HepG2 (cell line): ENCODE results near the gene IMPG2.

Source experiments
- HDAC2 ChIP-seq: sonication (generic); formaldehyde crosslinking; IDR thresholded peaks from 2 replicates; pipeline ENCODE4 v1.4.0; 2020; ENCODE audit warnings: missing genetic modification reagents
- JUNB ChIP-seq: sonication (generic); formaldehyde crosslinking; IDR thresholded peaks from 2 replicates; pipeline ENCODE4 v1.8.0; 2022; ENCODE audit warnings: missing genetic modification reagents, mild to moderate bottlenecking, borderline replicate concordance
- NR2C2 ChIP-seq: sonication (generic); formaldehyde crosslinking; IDR thresholded peaks from 2 replicates; pipeline ENCODE4 v1.4.0; 2020; ENCODE audit warnings: missing genetic modification reagents, mild to moderate bottlenecking, moderate library complexity, borderline replicate concordance
- TF ChIP-seq, protein P1 (sequence below): sonication (generic); formaldehyde crosslinking; IDR thresholded peaks from 2 replicates; pipeline ENCODE4 v1.5.0; 2020; ENCODE audit warnings: missing genetic modification reagents
- TF ChIP-seq, protein P2 (sequence below): sonication (generic); formaldehyde crosslinking; IDR thresholded peaks from 2 replicates; pipeline ENCODE4 v1.5.0; 2020; ENCODE audit warnings: mild to moderate bottlenecking, missing genetic modification reagents, moderate library complexity

DNA sequence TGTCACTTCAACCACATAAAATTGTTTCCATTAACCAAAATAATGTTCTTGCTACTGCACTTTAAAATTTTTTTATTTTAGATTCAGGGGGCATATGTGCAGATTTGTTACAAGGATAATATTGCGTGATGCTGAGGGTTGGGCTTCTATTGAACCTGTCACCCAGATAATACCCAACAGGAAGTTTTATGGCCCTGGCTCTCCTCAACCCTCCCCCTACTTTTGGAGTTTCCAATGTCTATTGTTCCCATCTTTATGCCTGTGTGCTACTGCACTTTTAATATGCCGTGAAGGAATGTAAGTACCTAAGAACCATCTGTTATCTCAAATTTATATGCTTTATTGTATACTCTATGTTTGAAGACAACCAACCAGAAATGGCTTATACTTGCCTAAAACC, 42.0 kb upstream of the IMPG2 start:
- TF ChIP-seq JUNB (CRISPR knock-in tag) (no peak), NR2C2 (CRISPR knock-in tag) (no peak), HDAC2 (CRISPR knock-in tag) (no peak)
- TF ChIP-seq, protein P1, sequence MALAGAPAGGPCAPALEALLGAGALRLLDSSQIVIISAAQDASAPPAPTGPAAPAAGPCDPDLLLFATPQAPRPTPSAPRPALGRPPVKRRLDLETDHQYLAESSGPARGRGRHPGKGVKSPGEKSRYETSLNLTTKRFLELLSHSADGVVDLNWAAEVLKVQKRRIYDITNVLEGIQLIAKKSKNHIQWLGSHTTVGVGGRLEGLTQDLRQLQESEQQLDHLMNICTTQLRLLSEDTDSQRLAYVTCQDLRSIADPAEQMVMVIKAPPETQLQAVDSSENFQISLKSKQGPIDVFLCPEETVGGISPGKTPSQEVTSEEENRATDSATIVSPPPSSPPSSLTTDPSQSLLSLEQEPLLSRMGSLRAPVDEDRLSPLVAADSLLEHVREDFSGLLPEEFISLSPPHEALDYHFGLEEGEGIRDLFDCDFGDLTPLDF (CRISPR knock-in tag) = no peak
- TF ChIP-seq, protein P2, sequence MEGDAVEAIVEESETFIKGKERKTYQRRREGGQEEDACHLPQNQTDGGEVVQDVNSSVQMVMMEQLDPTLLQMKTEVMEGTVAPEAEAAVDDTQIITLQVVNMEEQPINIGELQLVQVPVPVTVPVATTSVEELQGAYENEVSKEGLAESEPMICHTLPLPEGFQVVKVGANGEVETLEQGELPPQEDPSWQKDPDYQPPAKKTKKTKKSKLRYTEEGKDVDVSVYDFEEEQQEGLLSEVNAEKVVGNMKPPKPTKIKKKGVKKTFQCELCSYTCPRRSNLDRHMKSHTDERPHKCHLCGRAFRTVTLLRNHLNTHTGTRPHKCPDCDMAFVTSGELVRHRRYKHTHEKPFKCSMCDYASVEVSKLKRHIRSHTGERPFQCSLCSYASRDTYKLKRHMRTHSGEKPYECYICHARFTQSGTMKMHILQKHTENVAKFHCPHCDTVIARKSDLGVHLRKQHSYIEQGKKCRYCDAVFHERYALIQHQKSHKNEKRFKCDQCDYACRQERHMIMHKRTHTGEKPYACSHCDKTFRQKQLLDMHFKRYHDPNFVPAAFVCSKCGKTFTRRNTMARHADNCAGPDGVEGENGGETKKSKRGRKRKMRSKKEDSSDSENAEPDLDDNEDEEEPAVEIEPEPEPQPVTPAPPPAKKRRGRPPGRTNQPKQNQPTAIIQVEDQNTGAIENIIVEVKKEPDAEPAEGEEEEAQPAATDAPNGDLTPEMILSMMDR (CRISPR knock-in tag) = no peak
